Measurements from ENCODE around the gene SHISA9.

Gene SHISA9

DNA sequence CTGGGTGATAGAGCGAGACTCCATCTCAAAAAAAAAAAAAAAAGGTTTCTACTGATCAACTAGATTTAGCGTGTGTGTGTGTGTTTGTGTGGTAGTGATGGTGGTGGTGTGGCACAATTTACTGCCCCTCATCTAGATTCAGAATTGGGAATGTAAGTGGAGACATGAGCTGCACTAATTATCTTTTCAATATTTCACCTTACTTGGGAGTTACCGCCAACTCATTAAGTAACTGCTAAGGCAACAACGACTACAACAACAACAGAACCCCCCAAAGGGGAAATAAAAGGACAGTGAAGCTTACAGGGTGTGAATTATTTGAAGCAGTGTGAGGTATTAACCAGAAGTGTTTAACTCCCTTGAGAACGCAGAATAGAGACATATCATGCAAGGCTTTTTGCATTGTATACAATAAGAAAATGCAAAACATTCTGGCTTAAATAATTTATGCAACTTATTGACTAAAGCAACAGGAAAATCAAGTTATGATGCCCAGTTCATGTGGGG lies 180.5 kb downstream of the SHISA9 start:
- DNase-seq, result no peak

DNA sequence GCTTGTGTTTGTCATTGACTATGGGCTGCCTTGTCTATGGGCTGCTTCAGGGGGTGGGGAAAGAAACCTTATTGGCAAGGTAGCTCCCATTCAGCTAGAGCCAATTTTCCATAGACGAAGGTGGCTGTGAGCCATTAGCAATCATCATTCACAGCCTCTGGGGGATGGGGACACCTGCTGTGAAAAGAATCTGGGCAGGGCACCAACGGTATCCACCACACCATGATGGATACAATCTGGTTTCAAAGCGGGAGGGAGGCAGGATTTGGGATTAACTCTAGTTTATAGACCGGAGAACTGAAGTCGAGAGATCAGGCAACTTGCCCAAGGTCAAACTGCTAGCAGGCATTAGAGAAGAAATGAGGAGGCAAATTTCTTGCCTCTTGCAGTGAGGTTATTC lies 182.3 kb downstream of the SHISA9 start:
- DNase-seq, result no peak

DNA sequence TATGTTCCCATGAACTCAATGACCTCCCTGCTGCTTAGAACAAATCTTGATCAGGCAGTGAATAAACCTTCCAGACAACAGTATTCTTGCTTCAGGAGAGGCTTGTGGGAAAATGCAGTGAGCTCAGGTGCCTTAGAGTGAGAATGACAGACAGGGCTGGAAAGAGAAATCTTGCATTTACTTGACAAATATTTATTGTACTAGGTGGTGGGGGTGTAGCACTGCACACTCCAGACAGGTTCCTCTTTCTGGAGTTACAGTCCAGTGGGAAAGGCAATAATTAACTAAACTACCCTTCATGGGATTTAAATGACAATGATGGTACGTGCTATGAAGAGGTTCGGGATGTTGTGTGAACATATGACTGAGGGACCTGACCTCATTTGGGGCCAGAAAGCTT lies 182.9 kb downstream of the SHISA9 start:
- no peak for DNase-seq

DNA sequence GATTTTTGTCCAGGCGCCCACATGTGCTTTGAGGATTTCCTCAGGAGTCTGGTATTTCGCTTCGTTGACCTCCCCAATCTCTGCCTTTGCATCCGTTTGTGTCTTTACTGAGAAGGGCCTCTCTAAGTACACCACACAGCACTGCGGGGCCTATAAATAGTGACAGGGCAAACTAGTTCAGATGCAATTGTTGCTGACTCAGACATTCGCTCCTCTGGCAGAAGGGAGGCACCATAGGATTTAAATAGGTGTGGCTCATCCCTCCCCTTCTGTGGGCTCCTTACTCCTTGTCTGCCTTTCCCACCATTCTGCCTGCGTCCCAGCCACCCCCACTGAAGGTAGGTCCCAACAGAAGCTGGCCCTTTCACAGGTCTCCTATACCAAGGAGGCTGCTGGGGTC lies 192.3 kb downstream of the SHISA9 start:
- no peak for DNase-seq

DNA sequence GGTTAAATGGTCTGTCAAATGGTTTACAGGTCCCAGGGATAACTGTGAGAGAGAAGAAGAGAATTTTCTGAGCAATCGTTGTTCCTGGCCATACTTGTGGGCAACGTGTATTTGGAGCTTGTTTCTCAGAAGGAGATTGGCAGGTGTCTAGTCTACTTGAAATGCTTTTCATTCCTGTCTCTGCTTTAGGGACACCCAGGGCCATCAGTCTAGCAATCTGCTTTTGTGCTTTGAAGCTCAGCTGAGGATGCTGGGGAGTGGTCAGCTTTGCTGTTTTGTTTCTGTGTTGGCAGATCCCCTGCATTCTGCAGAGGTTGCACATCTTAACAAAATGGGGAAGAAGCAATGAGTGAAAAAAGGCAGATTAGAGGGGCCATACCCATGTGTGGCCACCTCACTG lies 193.7 kb downstream of the SHISA9 start:
- DNase-seq, result no peak

DNA sequence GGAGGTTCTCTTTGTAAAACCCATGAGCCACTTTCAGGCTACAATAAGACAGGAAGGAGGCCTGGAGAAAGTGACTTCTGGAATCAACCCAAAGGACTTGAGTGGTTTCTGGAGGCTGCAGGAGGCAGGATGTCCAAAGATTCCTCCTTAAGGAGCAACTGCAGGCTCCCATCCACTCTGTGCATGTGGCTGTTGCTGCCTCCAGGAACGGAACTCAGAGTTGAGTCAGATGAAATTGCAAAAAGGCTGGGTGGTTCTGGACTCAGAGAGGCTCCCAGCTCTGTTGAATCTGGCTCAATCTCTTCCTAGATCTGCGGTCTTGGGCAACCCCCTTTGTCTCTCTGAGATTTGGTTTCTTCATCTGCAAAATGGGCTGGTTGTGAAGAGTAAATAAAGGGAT lies 197.1 kb downstream of the SHISA9 start:
- no peak for DNase-seq

DNA sequence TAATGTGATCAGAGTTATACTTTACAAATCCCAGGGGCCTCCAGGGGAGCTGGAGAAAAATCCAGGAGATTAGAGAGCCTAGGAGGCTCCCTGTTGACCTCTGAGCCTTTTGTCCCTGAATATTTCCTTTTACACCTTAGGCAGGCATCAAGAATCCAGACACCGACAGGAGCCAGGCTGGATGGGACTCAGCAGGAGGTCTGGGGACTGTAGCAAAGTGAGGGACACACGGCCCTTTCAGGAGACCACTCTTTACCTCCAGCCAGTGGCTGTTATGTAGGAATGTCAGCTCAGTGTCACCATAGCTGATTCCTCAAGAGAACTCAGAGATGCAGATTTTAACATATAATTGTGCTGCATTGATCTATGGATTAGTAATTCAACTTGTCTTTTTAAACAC lies 198.4 kb downstream of the SHISA9 start:
- no peak for DNase-seq

DNA sequence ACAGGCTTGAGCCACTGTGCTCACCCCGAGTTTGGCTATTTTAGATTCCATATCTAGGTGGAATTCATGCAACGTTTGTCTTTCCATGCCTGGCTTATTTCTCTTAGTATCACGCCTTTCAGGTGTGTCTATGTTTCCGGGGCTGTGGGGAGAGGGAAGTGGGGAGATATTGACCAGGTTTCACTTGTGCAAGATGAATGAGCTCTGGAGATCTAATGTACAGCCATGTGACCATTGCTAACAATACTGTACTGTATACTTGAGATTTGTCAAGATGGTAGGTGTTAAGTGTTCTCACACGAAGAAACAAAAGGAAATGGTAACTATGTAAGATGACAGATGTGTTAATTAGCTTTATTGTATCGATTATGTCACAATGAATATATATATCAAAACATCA lies 199.6 kb downstream of the SHISA9 start:
- DNase-seq, result no peak

DNA sequence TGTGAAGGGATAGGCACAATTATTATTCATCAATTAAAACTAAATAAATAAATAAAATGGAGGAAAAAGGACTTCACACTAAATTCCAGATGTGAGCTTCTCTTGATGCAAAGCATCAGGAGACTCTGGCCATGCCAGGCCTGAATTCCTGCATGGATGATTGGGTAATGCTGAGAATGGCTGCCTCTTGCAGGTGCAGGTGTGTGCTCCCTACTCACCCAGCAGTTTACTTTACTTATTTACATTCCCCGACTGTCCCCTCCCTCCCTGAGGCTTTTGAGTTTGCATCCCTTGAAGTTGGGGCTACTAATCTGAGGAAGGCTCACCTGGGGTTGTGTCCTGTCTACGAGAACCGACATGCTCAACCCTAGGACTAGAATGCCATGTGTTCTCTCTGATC lies 200.4 kb downstream of the SHISA9 start:
- no peak for DNase-seq

DNA sequence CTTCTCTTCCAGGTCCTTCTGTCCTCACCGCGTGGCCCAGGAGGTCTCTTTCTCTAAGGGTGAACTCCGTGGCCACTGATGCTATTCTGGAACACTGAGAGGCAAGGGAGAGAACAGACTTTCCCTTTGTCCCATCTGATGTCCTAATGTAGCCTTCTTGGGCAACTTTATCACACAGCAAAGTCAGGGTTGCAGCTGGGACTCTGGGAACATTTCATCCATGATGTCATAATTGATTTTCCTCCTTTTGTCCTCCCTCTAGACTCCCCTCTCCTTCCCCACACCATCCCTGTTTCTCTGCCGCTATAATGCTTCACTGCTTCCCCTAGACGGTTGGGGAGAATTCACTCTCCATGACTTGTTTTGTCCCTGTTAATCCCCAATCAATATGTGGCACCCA lies 201.0 kb downstream of the SHISA9 start:
- no peak for DNase-seq

DNA sequence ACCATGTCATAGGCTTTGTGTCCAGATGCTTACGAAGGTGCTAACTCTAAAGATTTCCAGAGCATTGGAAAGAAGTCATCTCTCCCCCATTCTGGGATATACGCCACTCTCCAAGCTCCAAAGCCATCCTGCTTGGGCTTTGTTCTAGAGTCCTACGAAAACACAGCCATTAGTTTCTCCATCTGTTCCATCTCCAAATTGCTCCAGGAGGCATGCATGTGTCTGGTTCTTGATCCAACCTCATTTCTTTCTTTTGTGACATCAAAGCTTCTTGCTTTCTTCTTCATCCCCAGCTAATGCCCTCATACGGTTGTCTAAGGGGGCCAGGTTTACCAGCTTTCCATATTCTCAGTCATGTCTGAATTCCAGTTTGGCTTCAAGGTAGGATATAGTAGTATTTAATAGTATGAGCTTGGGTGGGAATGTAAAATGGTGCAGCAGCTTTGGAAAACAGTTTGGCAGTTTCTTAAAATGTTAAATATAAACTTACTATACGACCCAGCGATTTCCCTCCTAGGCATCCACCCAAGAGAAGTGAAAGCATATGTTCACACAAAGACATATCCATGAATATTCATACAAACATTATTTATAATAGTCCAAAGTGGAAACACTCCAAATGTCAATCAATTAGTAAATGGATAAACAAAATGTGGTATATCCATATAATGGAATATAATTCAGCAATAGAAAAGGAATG lies 202.6 kb downstream of the SHISA9 start:
- DNase-seq, result no peak

DNA sequence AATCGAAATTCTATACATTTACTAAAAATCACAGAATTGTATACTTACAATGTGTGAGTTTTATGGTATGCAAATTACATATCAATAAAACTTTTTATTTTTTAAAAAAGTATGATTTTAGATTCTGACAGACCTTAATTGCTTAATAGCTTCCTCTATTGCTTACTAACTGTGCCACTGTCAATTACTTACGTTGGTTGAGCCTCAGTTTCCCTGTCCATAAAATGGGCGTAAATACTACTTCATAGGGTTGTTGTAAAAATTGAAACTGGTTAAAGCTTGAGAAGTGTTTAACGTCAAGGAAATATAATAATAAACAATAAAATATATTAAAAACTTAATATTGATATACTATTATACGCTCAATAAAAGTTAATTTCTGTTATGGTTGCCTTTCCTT lies 203.4 kb downstream of the SHISA9 start:
- no peak for DNase-seq

DNA sequence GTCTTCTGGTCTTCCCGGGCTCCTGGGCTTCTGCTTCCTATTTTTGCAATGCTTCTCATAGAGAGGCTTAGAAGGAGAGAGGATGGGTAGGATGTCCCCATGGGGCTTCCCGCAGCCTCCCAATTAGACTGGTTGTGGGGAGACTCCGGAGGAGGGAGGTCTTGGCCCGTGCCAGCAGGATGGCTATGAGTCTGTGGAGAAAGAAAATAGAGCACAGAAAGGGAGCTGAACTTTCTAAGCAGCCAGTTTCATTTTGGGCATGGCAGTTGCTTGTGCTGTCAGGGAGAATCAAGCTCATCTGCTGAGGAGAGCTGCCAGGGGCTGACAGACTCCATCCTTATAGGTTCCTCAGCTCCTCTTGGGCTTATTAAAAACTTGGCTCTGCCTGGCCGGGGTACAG lies 204.0 kb downstream of the SHISA9 start:
- DNase-seq, result no peak

DNA sequence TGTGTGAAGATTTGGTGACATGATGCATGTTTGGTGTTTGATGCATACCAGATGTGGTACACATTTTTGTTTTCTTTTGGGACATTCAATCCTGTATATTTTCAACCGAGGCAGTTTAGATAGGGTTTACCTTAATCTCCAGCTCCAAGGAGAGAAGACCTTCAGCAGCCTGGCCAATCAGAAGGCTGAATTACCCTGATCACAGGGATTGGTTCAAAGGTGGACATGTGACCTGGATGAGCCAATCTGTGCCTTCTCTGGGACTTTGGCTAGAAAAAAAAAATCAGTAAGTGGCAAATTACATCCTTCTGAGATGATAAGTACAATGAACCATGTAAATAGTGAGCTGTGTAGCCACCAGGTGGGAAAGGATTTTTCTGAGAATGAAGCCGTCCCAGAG lies 205.1 kb downstream of the SHISA9 start:
- no peak for DNase-seq

DNA sequence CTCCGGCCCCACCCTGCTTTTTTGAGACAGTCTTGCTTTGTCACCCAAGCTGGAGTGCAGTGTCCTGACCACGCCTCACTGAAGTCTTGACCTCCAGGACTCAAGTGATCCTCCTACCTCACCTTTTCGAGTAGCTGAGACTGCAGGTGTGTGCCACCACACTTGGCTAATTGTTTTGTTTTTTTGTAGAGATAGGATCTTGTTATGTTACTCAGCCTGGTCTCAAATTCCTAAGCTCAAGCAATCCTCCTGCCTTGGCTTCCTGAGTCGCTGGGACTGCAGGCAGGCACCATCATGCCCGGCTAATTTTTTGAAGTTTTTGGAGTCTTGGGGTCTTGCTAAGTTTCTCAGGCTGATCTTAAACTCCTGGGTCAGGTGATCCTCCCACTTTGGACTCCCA lies 206.7 kb downstream of the SHISA9 start:
- no peak for DNase-seq

DNA sequence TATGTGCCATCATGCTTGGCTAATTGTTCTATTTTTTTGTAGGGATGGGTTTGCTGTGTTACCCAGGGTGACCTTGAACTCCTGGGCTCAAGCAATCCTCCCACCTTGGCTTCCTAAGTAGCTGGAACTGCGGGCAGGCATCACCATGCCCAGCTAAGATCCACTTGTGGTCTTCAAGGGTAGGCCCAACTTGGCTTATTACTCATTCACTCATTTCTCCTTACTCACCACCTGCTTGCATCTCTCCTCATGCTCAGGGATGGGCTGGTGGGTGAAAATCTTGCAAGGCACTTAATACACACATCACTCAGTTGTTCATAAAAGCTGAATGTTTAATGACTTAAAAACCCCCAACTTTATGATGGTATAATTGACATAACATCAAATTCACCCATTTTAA lies 207.8 kb downstream of the SHISA9 start:
- no peak for DNase-seq

DNA sequence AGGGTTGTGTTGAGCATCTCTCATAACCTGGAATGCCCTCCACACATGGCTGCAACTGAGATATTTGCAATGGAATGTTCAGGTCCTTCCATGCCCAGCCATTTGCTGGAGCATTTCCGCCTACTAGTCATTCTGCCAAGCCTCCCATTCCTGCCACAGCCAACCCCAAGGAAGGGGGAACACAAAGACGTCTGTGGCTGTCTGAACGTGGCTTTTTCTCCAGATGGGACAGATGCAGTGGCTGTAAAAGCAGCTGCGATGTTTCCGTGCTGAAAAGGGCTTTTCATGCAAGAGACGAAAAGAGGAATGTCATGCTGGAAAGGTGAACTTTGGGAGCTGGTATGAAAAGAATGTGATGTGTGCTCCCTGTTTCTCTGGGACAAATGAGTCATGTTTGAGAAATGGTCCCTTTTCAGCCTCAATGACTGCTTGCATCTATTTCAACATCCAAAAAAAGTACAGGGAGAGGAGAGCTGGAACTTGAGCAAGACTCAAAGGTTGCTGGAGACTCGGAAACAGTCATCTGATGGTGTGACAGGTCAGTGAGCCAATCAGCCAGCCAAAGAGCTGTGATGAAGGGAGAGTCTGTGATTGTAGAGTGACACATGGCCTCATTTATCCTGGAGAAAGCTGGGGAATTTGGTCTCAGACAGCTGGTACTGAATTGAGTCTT lies 208.9 kb downstream of the SHISA9 start:
- DNase-seq, result no peak

DNA sequence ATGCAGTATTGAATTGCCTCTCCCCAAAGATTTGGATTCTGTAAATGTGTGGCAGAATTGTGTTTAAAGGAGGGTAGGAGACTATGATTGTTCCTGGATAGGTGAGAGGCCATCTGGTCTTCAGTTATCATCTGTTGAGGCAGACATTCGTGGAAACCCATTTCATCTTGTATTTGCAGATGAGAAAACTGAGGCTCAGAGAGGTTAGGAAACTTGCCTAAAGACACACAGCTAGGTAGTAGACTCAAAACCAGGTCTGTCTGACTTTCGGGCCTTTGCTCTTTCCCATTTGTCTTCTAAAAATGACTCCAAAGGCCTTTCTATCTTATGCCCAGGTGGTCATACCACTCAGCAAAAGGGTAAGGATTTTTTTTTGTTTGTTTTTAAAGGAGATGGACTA lies 210.3 kb downstream of the SHISA9 start:
- no peak for DNase-seq

DNA sequence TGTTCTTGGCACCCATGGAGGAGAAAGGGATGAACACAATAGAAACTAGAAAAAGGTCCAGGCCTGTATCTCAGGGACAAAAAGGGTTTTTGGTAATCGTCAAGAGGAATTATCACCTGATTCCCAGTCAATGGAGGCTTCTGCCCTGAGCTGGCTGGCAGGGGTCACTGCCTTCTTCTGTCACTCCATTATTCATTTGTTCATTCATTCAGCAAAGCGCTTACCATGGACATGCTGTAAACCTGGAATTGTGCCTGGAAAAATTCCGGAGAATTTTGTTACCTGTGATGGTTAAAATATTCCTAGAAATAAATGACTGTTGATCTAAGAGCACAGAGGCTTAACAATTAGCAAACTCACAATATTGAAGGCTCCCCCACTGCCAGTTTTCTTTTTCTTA lies 212.3 kb downstream of the SHISA9 start:
- no peak for DNase-seq

DNA sequence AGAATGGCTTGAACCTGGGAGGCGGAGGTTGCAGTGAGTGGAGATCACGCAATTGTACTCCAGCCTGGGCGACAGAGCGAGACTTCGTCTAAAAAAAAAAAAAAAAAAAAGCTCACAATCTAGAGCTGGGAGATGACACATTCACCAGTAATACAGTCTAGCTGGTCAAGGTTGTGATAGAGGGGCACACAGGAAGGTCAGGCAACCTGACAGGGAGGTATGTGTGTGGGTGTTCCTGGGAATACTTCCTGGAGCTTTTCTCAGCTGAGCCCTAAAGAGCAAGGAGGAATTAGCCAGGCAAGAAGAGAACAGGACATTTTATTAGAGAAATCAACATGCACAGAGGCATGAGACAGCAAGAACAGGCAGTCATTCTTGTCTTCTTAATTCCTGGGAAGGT lies 216.7 kb downstream of the SHISA9 start:
- DNase-seq, result no peak

DNA sequence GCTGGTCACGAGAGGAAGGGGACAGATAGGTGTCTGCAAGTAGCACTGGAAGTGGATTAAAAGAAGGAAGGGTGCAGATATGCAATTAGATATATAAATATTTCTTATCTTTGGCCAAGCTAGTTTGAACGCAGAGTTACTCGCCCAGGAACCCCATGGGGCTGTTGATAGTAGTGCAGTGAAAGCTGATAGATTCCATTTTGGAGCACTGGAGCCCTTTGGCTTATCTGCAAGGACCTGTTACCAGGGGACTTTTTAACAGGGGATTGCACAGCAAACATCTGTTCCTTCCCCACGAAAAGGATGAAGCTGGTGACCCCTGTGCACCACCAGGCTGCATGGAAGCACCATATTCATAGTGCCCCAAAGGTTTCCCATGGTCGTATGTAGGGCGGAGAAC lies 218.7 kb downstream of the SHISA9 start:
- DNase-seq, result no peak

DNA sequence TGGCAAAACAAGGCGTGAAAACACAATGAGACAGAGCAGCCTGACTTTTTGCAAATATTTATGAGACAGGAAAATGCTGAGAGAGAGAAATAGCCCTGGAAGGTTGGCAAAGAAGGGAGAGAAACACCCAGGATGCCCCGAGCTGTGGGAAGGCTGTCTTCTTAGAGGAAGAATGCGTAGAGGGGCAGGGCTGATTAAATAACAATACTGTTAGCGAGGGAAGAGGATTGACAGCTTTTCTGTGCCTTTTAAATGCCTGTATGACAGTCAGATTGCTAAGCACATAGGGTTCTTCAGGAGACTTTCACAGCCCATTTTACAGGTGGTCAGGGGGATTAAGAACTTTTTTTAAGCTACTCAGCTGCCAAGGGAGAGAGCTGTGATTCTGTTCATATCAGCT lies 219.2 kb downstream of the SHISA9 start:
- no peak for DNase-seq

DNA sequence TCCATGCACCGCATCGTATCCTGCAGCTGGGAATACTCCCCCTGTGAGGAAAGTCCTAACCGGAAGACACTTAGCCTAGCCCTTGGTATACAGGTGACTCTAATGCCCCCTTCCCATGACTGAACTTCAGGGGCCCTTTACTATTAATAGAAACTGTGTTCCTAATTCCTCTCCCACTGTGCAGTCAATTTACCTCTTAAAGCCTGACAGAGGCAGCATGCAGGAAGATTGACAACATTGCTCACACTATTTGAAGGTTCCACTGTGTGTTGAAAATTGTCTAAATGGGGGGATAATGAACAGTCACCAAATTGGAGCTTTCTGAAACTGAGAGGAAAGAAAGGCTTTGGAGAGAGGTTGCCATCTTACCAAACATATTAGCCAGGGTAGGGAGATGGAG lies 222.6 kb downstream of the SHISA9 start:
- DNase-seq, result no peak

DNA sequence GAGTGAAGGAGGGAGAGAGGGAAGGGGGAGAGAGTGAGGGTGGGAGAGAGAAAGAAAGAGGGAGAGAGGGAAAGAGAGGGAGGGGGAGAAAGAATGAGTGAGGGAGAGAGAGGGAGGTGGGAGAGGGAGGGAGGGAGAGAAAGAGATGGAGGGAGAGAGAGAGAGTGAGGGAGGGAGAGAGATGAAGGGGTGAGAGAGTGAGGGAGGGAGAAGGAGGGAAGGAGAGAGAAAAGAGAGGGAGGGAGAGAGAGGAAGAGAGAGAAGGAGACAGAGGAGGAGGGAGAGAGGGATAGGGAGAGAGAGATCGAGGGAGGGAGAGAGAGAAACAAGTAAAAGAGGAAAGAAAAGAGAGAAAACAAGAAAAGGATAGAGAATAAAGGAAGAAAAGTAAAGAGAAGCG lies 225.7 kb downstream of the SHISA9 start:
- DNase-seq, result no peak

DNA sequence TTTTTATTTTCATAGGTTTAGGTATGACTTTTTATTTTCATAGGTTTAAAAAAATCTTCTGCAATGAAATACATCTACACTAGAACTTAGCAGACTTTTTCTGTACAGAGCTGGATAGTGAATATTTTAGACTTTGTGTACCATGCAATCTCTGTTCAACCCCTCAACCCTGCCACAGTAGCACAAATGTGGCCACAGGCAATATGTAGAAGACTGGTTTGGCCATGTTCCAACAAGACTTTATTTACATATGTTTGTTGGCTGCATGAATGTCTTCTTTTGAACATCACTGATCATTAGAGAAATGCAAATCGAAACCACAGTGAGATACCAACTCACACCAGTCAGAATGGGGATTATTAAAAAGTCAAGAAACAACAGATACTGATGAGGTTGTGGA lies 229.2 kb downstream of the SHISA9 start:
- DNase-seq, result no peak
